B cell (primary cell): ENCODE data around the gene CRYGN.

Source experiments
- EZH2 ChIP-seq: IDR thresholded peaks from 2 replicates; pipeline ENCODE4 v1.6.1; 2012; ENCODE audit warnings: borderline replicate concordance, low read depth, mild to moderate bottlenecking, moderate library complexity, low read length; ENCODE audit not compliant: insufficient read depth, poor library complexity, severe bottlenecking
- TF ChIP-seq, protein P1 (sequence below): fragments of 200-600 bp; IDR thresholded peaks from one replicate; pipeline ENCODE4 v1.8.0; 2022; ENCODE audit warnings: antibody characterized with exemption, mild to moderate bottlenecking

DNA sequence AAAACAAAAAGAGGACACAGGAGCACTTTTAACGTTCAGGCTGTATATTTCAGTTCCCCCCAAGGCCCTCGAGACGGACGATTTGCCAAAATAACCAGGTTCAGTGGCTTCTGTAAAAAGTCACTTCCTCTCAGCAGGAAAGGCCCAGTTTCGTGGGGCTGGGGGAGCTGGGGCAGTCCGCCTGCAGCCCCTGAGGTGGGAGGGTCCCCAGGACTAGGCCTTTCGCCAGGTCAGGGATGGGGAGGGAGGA is 58.9 kb downstream of the CRYGN start:
- TF ChIP-seq, protein P1, sequence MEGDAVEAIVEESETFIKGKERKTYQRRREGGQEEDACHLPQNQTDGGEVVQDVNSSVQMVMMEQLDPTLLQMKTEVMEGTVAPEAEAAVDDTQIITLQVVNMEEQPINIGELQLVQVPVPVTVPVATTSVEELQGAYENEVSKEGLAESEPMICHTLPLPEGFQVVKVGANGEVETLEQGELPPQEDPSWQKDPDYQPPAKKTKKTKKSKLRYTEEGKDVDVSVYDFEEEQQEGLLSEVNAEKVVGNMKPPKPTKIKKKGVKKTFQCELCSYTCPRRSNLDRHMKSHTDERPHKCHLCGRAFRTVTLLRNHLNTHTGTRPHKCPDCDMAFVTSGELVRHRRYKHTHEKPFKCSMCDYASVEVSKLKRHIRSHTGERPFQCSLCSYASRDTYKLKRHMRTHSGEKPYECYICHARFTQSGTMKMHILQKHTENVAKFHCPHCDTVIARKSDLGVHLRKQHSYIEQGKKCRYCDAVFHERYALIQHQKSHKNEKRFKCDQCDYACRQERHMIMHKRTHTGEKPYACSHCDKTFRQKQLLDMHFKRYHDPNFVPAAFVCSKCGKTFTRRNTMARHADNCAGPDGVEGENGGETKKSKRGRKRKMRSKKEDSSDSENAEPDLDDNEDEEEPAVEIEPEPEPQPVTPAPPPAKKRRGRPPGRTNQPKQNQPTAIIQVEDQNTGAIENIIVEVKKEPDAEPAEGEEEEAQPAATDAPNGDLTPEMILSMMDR, result no peak
- no peak for TF ChIP-seq EZH2
